Measurements from ENCODE around the gene DACH1.

DACH1 gene

GRCh38 chr13:71712988-71713653, 153.9 kb downstream of the DACH1 start:
- TF ChIP-seq CTCF (IDR thresholded peaks at IDR 0.05; ENCODE audit: low read depth, low read length): no peak

GRCh38 chr13:71704656-71705055, 162.3 kb downstream of the DACH1 start:
- peak in 1 of 2 donors; percentile 6 for DNase-seq (ENCODE audit: low read depth in 2 of 2)
- H3K4me3 ChIP-seq (replicated peaks in 1 of 2; ENCODE audit: low read depth in 2 of 2, low read length in 2 of 2): no peak overlapping the region
- no peak for TF ChIP-seq CTCF (IDR thresholded peaks at IDR 0.05; ENCODE audit: low read depth, low read length)

More at GRCh38 chr13:71712988-71713653, 153.9 kb downstream of the DACH1 start:
- no peak overlapping the region for H3K4me3 ChIP-seq (replicated peaks in 1 of 2; ENCODE audit: low read depth in 2 of 2, low read length in 2 of 2)
- DNase-seq (ENCODE audit: low read depth in 2 of 2): peak; percentile 9 to 19

- DNase-seq (ENCODE audit: low read depth in 2 of 2): no peak
- H3K4me3 ChIP-seq (replicated peaks in 1 of 2; ENCODE audit: low read depth in 2 of 2, low read length in 2 of 2): no peak overlapping the region
- TF ChIP-seq CTCF (IDR thresholded peaks at IDR 0.05; ENCODE audit: low read depth, low read length): no peak
These were observed 163.9 kb downstream of the DACH1 start for GRCh38 chr13:71703138-71703537.

GRCh38 chr13:71702253-71702652, 164.8 kb downstream of the DACH1 start:
- no peak for TF ChIP-seq CTCF (IDR thresholded peaks at IDR 0.05; ENCODE audit: low read depth, low read length)
- no peak overlapping the region for H3K4me3 ChIP-seq (replicated peaks in 1 of 2; ENCODE audit: low read depth in 2 of 2, low read length in 2 of 2)

GRCh38 chr13:71701741-71702140, 165.3 kb downstream of the DACH1 start:
- TF ChIP-seq CTCF (IDR thresholded peaks at IDR 0.05; ENCODE audit: low read depth, low read length): no peak
- H3K4me3 ChIP-seq (replicated peaks in 1 of 2; ENCODE audit: low read depth in 2 of 2, low read length in 2 of 2): no peak overlapping the region
- no peak for DNase-seq (ENCODE audit: low read depth in 2 of 2)

More at GRCh38 chr13:71702253-71702652, 164.8 kb downstream of the DACH1 start:
- DNase-seq (ENCODE audit: low read depth in 2 of 2): no peak

- no peak overlapping the region for H3K4me3 ChIP-seq (replicated peaks in 1 of 2; ENCODE audit: low read depth in 2 of 2, low read length in 2 of 2)
- DNase-seq (ENCODE audit: low read depth in 2 of 2): no peak
- no peak for TF ChIP-seq CTCF (IDR thresholded peaks at IDR 0.05; ENCODE audit: low read depth, low read length)
These were observed 167.7 kb downstream of the DACH1 start for GRCh38 chr13:71699342-71699741.

GRCh38 chr13:71695662-71696061, 171.3 kb downstream of the DACH1 start:
- TF ChIP-seq CTCF (IDR thresholded peaks at IDR 0.05; ENCODE audit: low read depth, low read length): no peak
- no peak for DNase-seq (ENCODE audit: low read depth in 2 of 2)

More at GRCh38 chr13:71695662-71696061, 171.3 kb downstream of the DACH1 start:
- H3K4me3 ChIP-seq (replicated peaks in 1 of 2; ENCODE audit: low read depth in 2 of 2, low read length in 2 of 2): no peak overlapping the region
